GM12892 (cell line): ENCODE measurements around the gene GNAI3.

ENCODE experiments used
- POLR2A ChIP-seq: IDR thresholded peaks from 2 replicates; pipeline ENCODE4 v1.6.1; 2011; ENCODE audit warnings: low read depth, low read length, control low read depth
- POLR2AphosphoS5 ChIP-seq: IDR thresholded peaks from 2 replicates; pipeline ENCODE4 v1.6.1; 2011; ENCODE audit warnings: low read depth, low read length, control low read depth
- TAF1 ChIP-seq: IDR thresholded peaks from 2 replicates; pipeline ENCODE4 v1.6.1; 2011; ENCODE audit warnings: low read depth, mild to moderate bottlenecking, control low read depth, low read length, borderline replicate concordance

DNA sequence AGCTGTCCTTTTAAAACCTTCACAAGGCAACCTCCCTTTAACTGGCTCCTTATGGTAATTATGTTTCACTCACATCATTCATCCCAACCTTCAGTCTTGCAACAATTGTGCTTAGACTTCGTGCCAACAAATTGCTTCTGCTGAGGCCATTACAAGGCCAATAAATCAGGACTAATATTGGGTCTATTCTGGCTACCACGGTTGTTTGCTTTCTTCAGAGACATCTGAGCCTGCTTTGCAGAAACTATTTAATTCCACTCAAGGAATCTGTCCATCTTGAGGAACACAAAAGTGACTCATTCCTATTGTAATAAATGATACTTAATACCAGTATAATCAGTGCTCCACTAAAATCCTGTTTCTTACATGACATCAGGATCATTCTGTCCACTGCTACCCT, 104.9 kb downstream of the GNAI3 start:
- TF ChIP-seq POLR2AphosphoS5 (no peak), TAF1 (no peak), POLR2A (no peak)
